Cardiac muscle cell (in vitro differentiated cells and primary cell): Measurements from ENCODE around the gene CRYGN. TPM values are rescaled to one million over a fixed set of nuclear protein-coding genes. Genes with fewer than 3 reads are reported as not detected.
A peak's percentile ranks its signal among the peaks of the same experiment; 100 is the strongest.

Source experiments
- DNase-seq, 2 donors: peaks; one replicate each; pipeline versions ENCODE4 v3.0.0 to v3.0.0-alpha.2; 2010 to 2017; ENCODE audit warnings: low read depth in 1 of 2, low spot score in 1 of 2
- H3K27ac ChIP-seq: fragments of 200-600 bp; sonication (generic); 2 replicates; pipeline ENCODE4 v1.5.1; 2016
- H3K27me3 ChIP-seq: fragments of 200-600 bp; sonication (generic); 2 replicates; pipeline ENCODE4 v1.6.0; 2016; ENCODE audit warnings: control low read depth
- H3K36me3 ChIP-seq: fragments of 200-600 bp; sonication (generic); 2 replicates; pipeline ENCODE4 v1.5.1; 2016; ENCODE audit warnings: control low read depth
- H3K4me1 ChIP-seq: fragments of 200-600 bp; sonication (generic); 2 replicates; pipeline ENCODE4 v1.8.1; 2017; ENCODE audit warnings: low read depth, mild to moderate bottlenecking, mixed run types
- H3K4me3 ChIP-seq: fragments of 200-600 bp; sonication (generic); 2 replicates; pipeline ENCODE4 v1.5.1; 2016; ENCODE audit warnings: mild to moderate bottlenecking
- H3K9me3 ChIP-seq: fragments of 200-600 bp; sonication (generic); 2 replicates; pipeline ENCODE4 v1.5.1; 2017; ENCODE audit warnings: low read depth, mild to moderate bottlenecking, control low read depth
- polyA plus RNA-seq: library from polyadenylated mRNA; unstranded; fragments of >200 nt; fragmentation: Nextera tagmentation; extraction: Ambion mirVana; gene quantifications from 2 replicates; pipeline ENCODE4 v1.2.1, GENCODE V29; 2016
- total RNA-seq: library from RNA; depleted of rRNA; stranded (reverse); fragments of >200 nt; gene quantifications from 2 replicates; pipeline ENCODE4 v1.2.3, GENCODE V29; 2016
- TF ChIP-seq, protein P1 (sequence below): IDR thresholded peaks from 2 replicates; pipeline ENCODE4 v1.5.1; 2012; ENCODE audit warnings: low read depth, mild to moderate bottlenecking, low read length

CRYGN gene
- total and polyA plus RNA-seq, 2 experiments from 2014 or later, result 0.46 to 1.0 TPM

DNA sequence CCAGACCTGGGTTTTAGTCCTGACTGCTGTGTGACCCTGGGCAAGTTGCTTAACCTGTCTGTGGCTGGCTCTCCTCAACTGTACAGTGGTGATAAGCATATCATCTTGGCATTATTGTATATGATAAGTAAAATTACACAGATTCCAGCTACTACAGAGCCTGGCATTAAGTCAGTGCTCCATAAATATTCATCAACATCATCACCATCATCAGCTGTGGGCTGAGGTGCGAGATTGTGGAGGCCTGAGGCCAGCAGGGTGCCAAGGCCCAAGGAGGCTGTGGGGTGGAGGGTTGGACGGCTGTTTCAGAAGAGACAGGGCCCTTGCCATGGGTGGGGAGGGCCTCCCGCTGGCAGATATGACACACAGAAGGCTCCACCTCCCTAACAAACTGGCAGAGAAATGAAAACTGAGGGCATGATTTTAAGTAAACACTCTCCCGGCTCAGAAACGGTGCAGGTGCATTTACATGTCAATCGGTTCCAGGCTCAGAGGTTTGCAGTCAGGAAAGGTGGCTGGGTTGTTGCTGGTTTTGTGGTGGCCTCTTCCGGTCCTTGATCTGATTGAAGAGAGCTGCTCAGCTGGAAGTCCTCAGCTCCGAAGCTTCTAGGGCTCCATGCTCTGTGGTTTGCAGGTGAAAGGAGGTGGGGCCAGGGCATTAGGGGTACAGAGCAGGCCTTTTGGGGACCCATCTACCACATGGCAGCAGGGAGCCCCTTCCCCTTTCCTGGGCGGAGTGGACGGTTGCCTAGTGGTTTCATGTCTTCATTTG, 10.2 kb downstream of the CRYGN start:
- peak overlapping the region; percentile 95 for H3K27ac ChIP-seq
- H3K4me3 ChIP-seq, result no peak overlapping the region

GRCh38 chr7:151429237-151429559, 10.7 kb downstream of the CRYGN start:
- H3K36me3 ChIP-seq, result no peaks in the 10 kb centered on the region
- no peak overlapping the region for H3K4me3 ChIP-seq
- TF ChIP-seq, protein P1, sequence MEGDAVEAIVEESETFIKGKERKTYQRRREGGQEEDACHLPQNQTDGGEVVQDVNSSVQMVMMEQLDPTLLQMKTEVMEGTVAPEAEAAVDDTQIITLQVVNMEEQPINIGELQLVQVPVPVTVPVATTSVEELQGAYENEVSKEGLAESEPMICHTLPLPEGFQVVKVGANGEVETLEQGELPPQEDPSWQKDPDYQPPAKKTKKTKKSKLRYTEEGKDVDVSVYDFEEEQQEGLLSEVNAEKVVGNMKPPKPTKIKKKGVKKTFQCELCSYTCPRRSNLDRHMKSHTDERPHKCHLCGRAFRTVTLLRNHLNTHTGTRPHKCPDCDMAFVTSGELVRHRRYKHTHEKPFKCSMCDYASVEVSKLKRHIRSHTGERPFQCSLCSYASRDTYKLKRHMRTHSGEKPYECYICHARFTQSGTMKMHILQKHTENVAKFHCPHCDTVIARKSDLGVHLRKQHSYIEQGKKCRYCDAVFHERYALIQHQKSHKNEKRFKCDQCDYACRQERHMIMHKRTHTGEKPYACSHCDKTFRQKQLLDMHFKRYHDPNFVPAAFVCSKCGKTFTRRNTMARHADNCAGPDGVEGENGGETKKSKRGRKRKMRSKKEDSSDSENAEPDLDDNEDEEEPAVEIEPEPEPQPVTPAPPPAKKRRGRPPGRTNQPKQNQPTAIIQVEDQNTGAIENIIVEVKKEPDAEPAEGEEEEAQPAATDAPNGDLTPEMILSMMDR, result no peak
- DNase-seq, result no peak
- H3K9me3 ChIP-seq, result no peaks in the 10 kb centered on the region
- peak overlapping the region; percentile 95 for H3K27ac ChIP-seq
- peaks cover 19% of the 10 kb centered on the region for H3K4me1 ChIP-seq
- H3K27me3 ChIP-seq, result no peaks in the 10 kb centered on the region

More for the DNA sequence above, 10.2 kb downstream of the CRYGN start:
- TF ChIP-seq, protein P1, result no peak
- Histone ChIP-seq H3K36me3 (no peaks in the 10 kb centered on the region), H3K4me1 (peaks cover 19% of the 10 kb centered on the region), H3K9me3 (no peaks in the 10 kb centered on the region), H3K27me3 (no peaks in the 10 kb centered on the region)
- peak in 1 of 2 donors; percentile 45 for DNase-seq

- Histone ChIP-seq H3K27ac (peak overlapping the region; percentile 95), H3K4me1 (peaks cover 19% of the 10 kb centered on the region), H3K9me3 (no peaks in the 10 kb centered on the region), H3K36me3 (no peaks in the 10 kb centered on the region), H3K4me3 (no peak overlapping the region), H3K27me3 (no peaks in the 10 kb centered on the region)
- DNase-seq, result peak; percentile 78 to 98
- TF ChIP-seq, protein P1, result no peak
Observed at GRCh38 chr7:151428378-151429236, 11.3 kb downstream of the CRYGN start.

- no peak overlapping the region for H3K4me3 ChIP-seq
- H3K4me1 ChIP-seq, result peaks cover 19% of the 10 kb centered on the region
- no peaks in the 10 kb centered on the region for H3K36me3 ChIP-seq
- H3K27ac ChIP-seq, result peak overlapping the region; percentile 95
- TF ChIP-seq, protein P1, result no peak
- no peaks in the 10 kb centered on the region for H3K27me3 ChIP-seq
- no peaks in the 10 kb centered on the region for H3K9me3 ChIP-seq
- DNase-seq, result no peak
Observed at GRCh38 chr7:151427705-151428377, 12.1 kb downstream of the CRYGN start.

DNA sequence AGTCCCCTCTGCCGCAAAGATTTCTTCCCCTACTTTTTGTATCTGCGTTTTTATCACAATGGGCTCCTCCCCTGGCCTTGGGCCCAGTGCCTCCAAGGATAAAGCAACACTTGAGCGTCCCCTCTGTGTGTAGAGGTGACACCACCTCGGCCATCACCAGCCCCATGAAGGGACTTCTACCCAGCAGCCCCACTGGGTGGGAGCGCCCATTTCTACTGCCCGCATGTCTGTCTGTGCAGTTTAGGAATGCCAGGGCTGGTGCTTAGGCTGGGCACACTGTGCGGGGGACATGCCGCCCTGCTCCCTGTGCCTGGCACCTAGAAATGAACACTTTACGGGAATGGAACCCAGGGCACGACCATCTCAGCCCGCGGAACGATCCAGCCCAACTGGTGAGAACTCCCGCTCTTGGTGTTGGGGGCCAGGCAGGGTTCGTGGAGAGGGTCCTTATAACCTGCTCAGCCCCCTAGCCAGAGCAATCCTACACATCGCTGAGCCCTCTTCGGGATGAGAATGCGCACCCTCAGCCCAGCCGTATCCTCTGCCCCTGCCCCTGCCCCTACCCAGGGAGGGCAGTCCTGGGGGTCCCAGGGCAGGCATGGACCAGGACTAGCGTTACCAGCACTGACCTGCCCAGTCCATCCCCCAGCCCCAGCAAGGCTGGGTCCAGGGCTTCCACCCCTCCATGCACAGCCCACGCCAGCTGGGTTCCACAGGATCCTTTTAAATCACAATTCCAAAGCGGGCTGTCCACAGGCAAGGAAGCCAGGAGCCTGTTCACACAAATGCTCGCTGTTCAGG, 12.8 kb downstream of the CRYGN start:
- Histone ChIP-seq H3K27ac (no peak overlapping the region), H3K36me3 (no peaks in the 10 kb centered on the region), H3K4me1 (peaks cover 19% of the 10 kb centered on the region), H3K4me3 (no peak overlapping the region), H3K9me3 (no peaks in the 10 kb centered on the region), H3K27me3 (no peaks in the 10 kb centered on the region)
- no peak for DNase-seq
- TF ChIP-seq, protein P1, result no peak
